Embryonic facial prominence (tissue), 1 donor: ENCODE measurements around the gene WDR26.
"Not testable (repeated sequence)": the region's sequence is repeated elsewhere in the genome, so short reads cannot be mapped to it uniquely, and the experiment has no call there.

ENCODE experiments used
- DNase-seq: peaks from one replicate; pipeline ENCODE4 v3.0.0-alpha.2; 2016; ENCODE audit errors: extremely low spot score

WDR26 gene

GRCh38 chr1:224393294-224393693, 41.3 kb downstream of the WDR26 start:
- no peak for DNase-seq

- no peak for DNase-seq
Observed at GRCh38 chr1:224392411-224393249, 42.0 kb downstream of the WDR26 start.

GRCh38 chr1:224390517-224390916, 44.1 kb downstream of the WDR26 start:
- DNase-seq = no peak

- DNase-seq = no peak
Observed at GRCh38 chr1:224387943-224388342, 46.7 kb downstream of the WDR26 start.

- no peak for DNase-seq
Observed at GRCh38 chr1:224387302-224387912, 47.2 kb downstream of the WDR26 start.

GRCh38 chr1:224383218-224383617, 51.4 kb downstream of the WDR26 start:
- DNase-seq = no peak

GRCh38 chr1:224381880-224382548, 52.6 kb downstream of the WDR26 start:
- DNase-seq = no peak

GRCh38 chr1:224380003-224380402, 54.6 kb downstream of the WDR26 start:
- DNase-seq = no peak

- no peak for DNase-seq
Observed at GRCh38 chr1:224378855-224379631, 55.6 kb downstream of the WDR26 start.

- no peak for DNase-seq
Observed at GRCh38 chr1:224377676-224378006, 57.0 kb downstream of the WDR26 start.

GRCh38 chr1:224375059-224375458, 59.5 kb downstream of the WDR26 start:
- no peak for DNase-seq

GRCh38 chr1:224373008-224373590, 61.5 kb downstream of the WDR26 start:
- DNase-seq = no peak

- DNase-seq = no peak
Observed at GRCh38 chr1:224368409-224368808, 66.2 kb downstream of the WDR26 start.

- no peak for DNase-seq
Observed at GRCh38 chr1:224359207-224359606, 75.4 kb downstream of the WDR26 start.

GRCh38 chr1:224358237-224358636, 76.4 kb downstream of the WDR26 start:
- DNase-seq = no peak

- no peak for DNase-seq
Observed at GRCh38 chr1:224357626-224358124, 76.9 kb downstream of the WDR26 start.

GRCh38 chr1:224356685-224357625, 77.6 kb downstream of the WDR26 start, which contains the start of gene CNIH4:
TSS of gene CNIH4 (plus strand) at chr1:224356879. CDS start at chr1:224356925, 46 bp downstream.
- peak; percentile 92 for DNase-seq

GRCh38 chr1:224353975-224354925, 80.3 kb downstream of the WDR26 start:
- DNase-seq = no peak

GRCh38 chr1:224352436-224353085, 82.0 kb downstream of the WDR26 start:
- not testable (repeated sequence) for DNase-seq
